Mesothelial cell of epicardium (in vitro differentiated cells): ENCODE measurements around the gene SLF2. TPM values are rescaled to one million over a fixed set of nuclear protein-coding genes. Genes with fewer than 3 reads are reported as not detected.

ENCODE experiments used
- DNase-seq, 2 experiments: peaks; one replicate each; pipeline ENCODE4 v3.0.0; 2021; ENCODE audit warnings: low spot score in 2 of 2; ENCODE audit not compliant: unreplicated experiment in 2 of 2
- H3K27ac Mint-ChIP-seq: 2 replicates; pipeline ENCODE4 v1.8.0; 2021; ENCODE audit warnings: mixed read lengths
- H3K27me3 Mint-ChIP-seq: 2 replicates; pipeline ENCODE4 v1.8.0; 2021; ENCODE audit warnings: low read depth, mixed read lengths
- H3K36me3 Mint-ChIP-seq: 2 replicates; pipeline ENCODE4 v1.8.0; 2021; ENCODE audit warnings: mixed read lengths
- H3K4me1 Mint-ChIP-seq: 2 replicates; pipeline ENCODE4 v1.8.0; 2021; ENCODE audit warnings: mixed read lengths
- H3K4me3 Mint-ChIP-seq: 2 replicates; pipeline ENCODE4 v1.8.0; 2021; ENCODE audit warnings: mild to moderate bottlenecking, moderate library complexity, mixed read lengths
- H3K9me3 Mint-ChIP-seq: 2 replicates; pipeline ENCODE4 v1.8.0; 2021; ENCODE audit warnings: mixed read lengths
- total RNA-seq: library from RNA; stranded (reverse); gene quantifications from 3 replicates; pipeline ENCODE4 v1.2.1, GENCODE V29; 2021
- TF ChIP-seq, protein P1 (sequence below): fragments of 200-600 bp; sonication (generic); IDR thresholded peaks from one replicate; pipeline ENCODE4 v1.5.0; 2021; ENCODE audit warnings: antibody characterized with exemption; ENCODE audit not compliant: unreplicated experiment

Gene SLF2
- total RNA-seq, 1 donor from 2014 or later: 35.5 TPM

DNA sequence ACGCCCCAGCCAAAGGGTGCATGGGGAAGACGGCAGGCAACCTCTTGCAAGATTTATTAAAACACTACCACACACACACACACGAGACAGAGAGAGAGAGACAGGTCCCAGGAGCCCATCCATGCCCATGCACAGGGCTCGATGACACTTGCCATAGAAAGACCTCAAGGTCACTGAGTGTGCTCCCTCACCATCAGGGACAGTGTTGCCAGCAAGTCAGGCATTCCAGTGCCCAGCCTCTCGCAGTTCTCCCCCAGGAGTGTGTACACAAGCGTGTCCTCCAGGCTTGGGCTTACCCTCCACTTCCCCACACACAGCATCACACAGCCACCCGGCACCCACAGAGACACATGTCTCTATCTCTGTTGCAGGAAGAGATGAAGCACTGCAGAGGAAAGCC is 46.8 kb upstream of the SLF2 start:
- H3K27me3 Mint-ChIP-seq: peaks cover 87% of the 10 kb centered on the region
- peak overlapping the region; percentile 3 for H3K4me3 Mint-ChIP-seq
- no peaks in the 10 kb centered on the region for H3K9me3 Mint-ChIP-seq
- H3K4me1 Mint-ChIP-seq: peaks cover 4% of the 10 kb centered on the region
- no peak for DNase-seq
- H3K36me3 Mint-ChIP-seq: no peaks in the 10 kb centered on the region
- H3K27ac Mint-ChIP-seq: no peak overlapping the region
- TF ChIP-seq, protein P1, sequence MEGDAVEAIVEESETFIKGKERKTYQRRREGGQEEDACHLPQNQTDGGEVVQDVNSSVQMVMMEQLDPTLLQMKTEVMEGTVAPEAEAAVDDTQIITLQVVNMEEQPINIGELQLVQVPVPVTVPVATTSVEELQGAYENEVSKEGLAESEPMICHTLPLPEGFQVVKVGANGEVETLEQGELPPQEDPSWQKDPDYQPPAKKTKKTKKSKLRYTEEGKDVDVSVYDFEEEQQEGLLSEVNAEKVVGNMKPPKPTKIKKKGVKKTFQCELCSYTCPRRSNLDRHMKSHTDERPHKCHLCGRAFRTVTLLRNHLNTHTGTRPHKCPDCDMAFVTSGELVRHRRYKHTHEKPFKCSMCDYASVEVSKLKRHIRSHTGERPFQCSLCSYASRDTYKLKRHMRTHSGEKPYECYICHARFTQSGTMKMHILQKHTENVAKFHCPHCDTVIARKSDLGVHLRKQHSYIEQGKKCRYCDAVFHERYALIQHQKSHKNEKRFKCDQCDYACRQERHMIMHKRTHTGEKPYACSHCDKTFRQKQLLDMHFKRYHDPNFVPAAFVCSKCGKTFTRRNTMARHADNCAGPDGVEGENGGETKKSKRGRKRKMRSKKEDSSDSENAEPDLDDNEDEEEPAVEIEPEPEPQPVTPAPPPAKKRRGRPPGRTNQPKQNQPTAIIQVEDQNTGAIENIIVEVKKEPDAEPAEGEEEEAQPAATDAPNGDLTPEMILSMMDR: no peak

DNA sequence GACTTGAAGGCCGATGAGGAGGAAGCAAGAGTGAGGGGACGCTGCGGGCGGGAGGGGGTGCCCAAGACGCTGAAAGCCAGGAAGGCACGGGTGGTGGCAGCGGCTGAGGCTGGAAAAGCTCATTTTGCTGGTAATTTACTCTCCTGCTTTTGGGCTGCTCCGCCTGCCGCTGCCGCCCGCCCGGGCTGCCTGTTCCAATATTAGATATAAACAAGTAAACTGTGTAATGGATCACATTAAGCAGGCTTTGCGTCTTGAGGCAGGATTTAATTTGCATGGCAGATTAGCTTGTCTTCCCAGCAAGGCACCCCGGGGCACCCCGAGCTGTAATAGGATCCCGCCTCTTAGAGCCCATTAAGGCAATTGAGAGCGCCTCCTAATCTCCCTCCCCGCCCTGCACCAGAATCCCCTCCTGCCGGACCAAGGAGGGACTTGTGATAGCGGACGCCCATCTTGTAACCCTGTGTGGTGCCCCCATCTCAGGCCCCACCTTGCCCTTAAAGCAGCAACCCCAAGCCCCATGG is 46.1 kb upstream of the SLF2 start:
- DNase-seq: no peak
- TF ChIP-seq, protein P1: no peak
- Mint-ChIP-seq H3K27ac (no peak overlapping the region), H3K9me3 (no peaks in the 10 kb centered on the region), H3K4me3 (peak overlapping the region; percentile 3), H3K4me1 (peaks cover 4% of the 10 kb centered on the region), H3K36me3 (no peaks in the 10 kb centered on the region), H3K27me3 (peaks cover 80% of the 10 kb centered on the region)

DNA sequence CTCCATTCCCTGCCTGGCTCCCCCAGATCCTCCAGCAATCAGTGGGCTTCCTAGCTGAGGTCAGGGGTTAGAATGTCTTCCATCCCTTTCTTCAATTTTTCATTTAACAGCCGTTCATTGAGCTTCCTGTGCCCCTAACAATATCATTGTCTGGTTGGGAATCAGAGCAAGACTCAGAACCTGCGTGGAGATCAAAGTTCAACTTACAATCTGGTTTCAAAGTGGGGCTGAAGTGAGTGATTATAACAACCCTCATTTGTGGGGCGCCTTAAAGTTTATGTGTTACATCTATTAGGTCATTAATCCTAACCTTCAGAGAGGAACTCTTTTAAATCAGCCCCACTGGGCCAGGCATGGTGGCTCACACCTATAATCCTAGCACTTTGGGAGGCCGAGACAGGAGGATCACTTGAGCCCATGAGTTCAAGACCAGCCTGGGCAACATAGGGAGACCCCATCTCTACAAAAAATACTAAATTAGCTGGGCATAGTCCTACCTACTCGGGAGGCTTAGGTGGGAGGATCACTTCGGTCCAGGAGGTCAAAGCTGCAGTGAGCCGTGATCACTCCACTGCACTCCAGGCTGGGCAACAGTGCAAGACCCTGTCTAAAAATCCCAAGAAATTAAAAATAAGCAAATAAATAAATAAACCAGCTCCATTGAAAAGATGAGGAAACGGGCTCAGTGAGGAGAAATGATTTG is 45.4 kb upstream of the SLF2 start:
- Mint-ChIP-seq H3K27me3 (peaks cover 73% of the 10 kb centered on the region), H3K27ac (no peak overlapping the region), H3K4me1 (peaks cover 4% of the 10 kb centered on the region), H3K36me3 (no peaks in the 10 kb centered on the region), H3K4me3 (no peak overlapping the region), H3K9me3 (no peaks in the 10 kb centered on the region)
- TF ChIP-seq, protein P1: no peak
- no peak for DNase-seq

DNA sequence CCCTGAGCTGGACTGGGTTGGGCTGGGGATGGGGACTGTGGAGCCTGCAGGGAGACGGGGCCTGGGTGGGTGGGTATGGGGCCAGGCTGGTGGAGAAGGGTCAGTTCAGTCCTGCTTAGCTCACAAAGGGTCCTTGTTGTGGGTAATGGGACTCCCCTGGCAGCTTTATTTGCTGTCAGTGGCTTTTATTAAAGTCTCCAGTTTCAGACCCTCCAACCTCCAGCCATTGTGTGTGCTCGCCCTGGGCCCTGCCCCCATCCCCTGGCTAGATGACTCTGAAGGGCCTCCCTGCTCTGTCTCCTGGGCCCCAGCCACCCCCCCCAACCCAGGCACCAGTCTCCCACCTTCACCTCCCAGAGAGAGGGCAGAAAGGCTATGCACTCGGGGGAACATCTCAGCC is 44.4 kb upstream of the SLF2 start:
- no peak overlapping the region for H3K27ac Mint-ChIP-seq
- H3K4me3 Mint-ChIP-seq: no peak overlapping the region
- peaks cover 69% of the 10 kb centered on the region for H3K27me3 Mint-ChIP-seq
- no peaks in the 10 kb centered on the region for H3K9me3 Mint-ChIP-seq
- TF ChIP-seq, protein P1: no peak
- DNase-seq: no peak
- H3K36me3 Mint-ChIP-seq: no peaks in the 10 kb centered on the region
- peaks cover 7% of the 10 kb centered on the region for H3K4me1 Mint-ChIP-seq

DNA sequence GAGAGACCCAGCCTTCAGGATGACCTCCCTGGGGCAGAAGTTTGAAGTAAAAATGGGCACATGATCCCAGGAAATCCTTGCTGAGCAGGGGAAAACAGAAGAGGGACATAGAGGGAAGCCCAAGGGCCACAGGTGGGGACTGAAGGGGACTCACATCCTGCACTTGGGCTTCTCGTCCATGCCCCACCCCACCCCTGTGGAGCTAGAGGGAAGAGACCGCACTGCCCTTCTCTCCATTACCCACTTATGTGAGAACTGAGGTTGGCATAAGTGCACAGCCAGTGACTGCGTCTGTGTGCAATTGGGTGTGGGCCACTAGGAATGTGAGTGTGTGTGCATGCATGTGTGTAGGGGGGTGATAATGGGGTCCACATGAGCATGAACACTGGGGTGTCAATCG is 43.4 kb upstream of the SLF2 start:
- no peak for DNase-seq
- TF ChIP-seq, protein P1: no peak
- Mint-ChIP-seq H3K27me3 (peaks cover 62% of the 10 kb centered on the region), H3K4me1 (peaks cover 7% of the 10 kb centered on the region), H3K9me3 (no peaks in the 10 kb centered on the region), H3K27ac (no peak overlapping the region), H3K36me3 (no peaks in the 10 kb centered on the region), H3K4me3 (no peak overlapping the region)
